ENCODE results near the gene CCDC171. TPM values are rescaled to one million over a fixed set of nuclear protein-coding genes. Genes with fewer than 3 reads are reported as not detected.

The CCDC171 gene
- total RNA-seq, 1 experiment from 2014 or later: 2.4 TPM

- WGBS (ENCODE audit: extremely low coverage, insufficient read length, low lambda C conversion rate): no CpG with 5 or more reads among the region's 3 CpGs
- Histone ChIP-seq H3T11ph (ENCODE audit: low read length) (no peak overlapping the region), H2BK12ac (ENCODE audit: insufficient read length, low read depth, low read length) (no peak overlapping the region), H3K9ac (ENCODE audit: extremely low read depth, insufficient read length, low read length) (no peak overlapping the region), H2AFZ (ENCODE audit: low read length) (no peak overlapping the region), H2AK5ac (ENCODE audit: insufficient read length, low read length) (no peak overlapping the region), H3K27me3 (ENCODE audit: insufficient read depth, low read length) (no peaks in the 10 kb centered on the region), H4K91ac (ENCODE audit: insufficient read length, low read depth, low read length) (no peak overlapping the region), H4K20me1 (ENCODE audit: control insufficient read depth, insufficient read depth, insufficient read length) (no peaks in the 10 kb centered on the region), H2BK20ac (ENCODE audit: low read depth, low read length, poor library complexity, severe bottlenecking) (no peak overlapping the region), H3K23ac (ENCODE audit: insufficient read length, low read depth, low read length) (no peak overlapping the region), H2BK5ac (ENCODE audit: insufficient read length, low read length) (no peak overlapping the region), H3K79me2 (ENCODE audit: insufficient read depth, low read length) (no peaks in the 10 kb centered on the region), H3K27ac (ENCODE audit: insufficient read length, low read depth, low read length) (no peak overlapping the region), H3K4ac (ENCODE audit: low read depth, low read length) (no peak overlapping the region), H3K14ac (ENCODE audit: insufficient read depth, low read length) (no peak overlapping the region), H3K79me1 (ENCODE audit: insufficient read depth, low read depth, low read length, poor library complexity, severe bottlenecking) (no peaks in the 10 kb centered on the region), H3K4me1 (ENCODE audit: insufficient read depth, low read length) (no peaks in the 10 kb centered on the region), H4K8ac (replicated peaks; ENCODE audit: insufficient read length, low read depth, low read length) (no peak overlapping the region), H3K56ac (ENCODE audit: insufficient read length, low read depth, low read length) (no peak overlapping the region), H2BK120ac (ENCODE audit: low read depth, low read length, poor library complexity, severe bottlenecking) (no peak overlapping the region), H4K5ac (ENCODE audit: insufficient read length, low read depth, low read length) (no peak overlapping the region), H2BK15ac (ENCODE audit: low read depth, low read length) (no peak overlapping the region), H3K4me2 (ENCODE audit: insufficient read depth, insufficient read length, low read length) (no peak overlapping the region), H3K18ac (ENCODE audit: insufficient read length, low read depth, low read length) (no peak overlapping the region), H3K9me3 (ENCODE audit: control insufficient read depth, low read depth, low read length) (peaks cover 11% of the 10 kb centered on the region), H3K23me2 (ENCODE audit: insufficient read length, low read depth, low read length, poor library complexity, severe bottlenecking) (no peaks in the 10 kb centered on the region)
- peaks cover 3% of the 10 kb centered on the region in 2 experiments; a peak in 2 of 4 replicates for H3K4me1 Mint-ChIP-seq
- H3K36me3 Mint-ChIP-seq (ENCODE audit: insufficient read depth in 1 of 3, low read depth in 3 of 3): peaks cover 6 to 17% (median 7%) of the 10 kb centered on the region in 3 experiments; a peak in 6 of 7 replicates
- TF ChIP-seq, protein P1, sequence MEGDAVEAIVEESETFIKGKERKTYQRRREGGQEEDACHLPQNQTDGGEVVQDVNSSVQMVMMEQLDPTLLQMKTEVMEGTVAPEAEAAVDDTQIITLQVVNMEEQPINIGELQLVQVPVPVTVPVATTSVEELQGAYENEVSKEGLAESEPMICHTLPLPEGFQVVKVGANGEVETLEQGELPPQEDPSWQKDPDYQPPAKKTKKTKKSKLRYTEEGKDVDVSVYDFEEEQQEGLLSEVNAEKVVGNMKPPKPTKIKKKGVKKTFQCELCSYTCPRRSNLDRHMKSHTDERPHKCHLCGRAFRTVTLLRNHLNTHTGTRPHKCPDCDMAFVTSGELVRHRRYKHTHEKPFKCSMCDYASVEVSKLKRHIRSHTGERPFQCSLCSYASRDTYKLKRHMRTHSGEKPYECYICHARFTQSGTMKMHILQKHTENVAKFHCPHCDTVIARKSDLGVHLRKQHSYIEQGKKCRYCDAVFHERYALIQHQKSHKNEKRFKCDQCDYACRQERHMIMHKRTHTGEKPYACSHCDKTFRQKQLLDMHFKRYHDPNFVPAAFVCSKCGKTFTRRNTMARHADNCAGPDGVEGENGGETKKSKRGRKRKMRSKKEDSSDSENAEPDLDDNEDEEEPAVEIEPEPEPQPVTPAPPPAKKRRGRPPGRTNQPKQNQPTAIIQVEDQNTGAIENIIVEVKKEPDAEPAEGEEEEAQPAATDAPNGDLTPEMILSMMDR (conservative IDR thresholded peaks at IDR 0.05): no peak
- DNase-seq: no peak
- H3K27ac Mint-ChIP-seq: no peak overlapping the region
- peaks cover 15 to 16% of the 10 kb centered on the region in 2 experiments for H3K9me3 Mint-ChIP-seq
- peaks cover 2% of the 10 kb centered on the region; the same call in 1 of the 2 replicates for H3K27me3 Mint-ChIP-seq (ENCODE audit: low read depth)
- H3K4me3 Mint-ChIP-seq: no peak overlapping the region
Observed at GRCh38 chr9:15640121-15640520, 87.3 kb downstream of the CCDC171 start.

Measured in H9 (cell line).